22Rv1 (cell line): ENCODE results near the gene PPIH.

Experiments used
- CTCF ChIP-seq: fragments of 450-650 bp; IDR thresholded peaks from 2 replicates; pipeline ENCODE4 v1.5.1; 2017; ENCODE audit warnings: mild to moderate bottlenecking
- ZFX ChIP-seq: fragments of 450-650 bp; IDR thresholded peaks from 2 replicates; pipeline ENCODE4 v1.6.1; 2017; ENCODE audit warnings: antibody characterized with exemption, borderline replicate concordance

DNA sequence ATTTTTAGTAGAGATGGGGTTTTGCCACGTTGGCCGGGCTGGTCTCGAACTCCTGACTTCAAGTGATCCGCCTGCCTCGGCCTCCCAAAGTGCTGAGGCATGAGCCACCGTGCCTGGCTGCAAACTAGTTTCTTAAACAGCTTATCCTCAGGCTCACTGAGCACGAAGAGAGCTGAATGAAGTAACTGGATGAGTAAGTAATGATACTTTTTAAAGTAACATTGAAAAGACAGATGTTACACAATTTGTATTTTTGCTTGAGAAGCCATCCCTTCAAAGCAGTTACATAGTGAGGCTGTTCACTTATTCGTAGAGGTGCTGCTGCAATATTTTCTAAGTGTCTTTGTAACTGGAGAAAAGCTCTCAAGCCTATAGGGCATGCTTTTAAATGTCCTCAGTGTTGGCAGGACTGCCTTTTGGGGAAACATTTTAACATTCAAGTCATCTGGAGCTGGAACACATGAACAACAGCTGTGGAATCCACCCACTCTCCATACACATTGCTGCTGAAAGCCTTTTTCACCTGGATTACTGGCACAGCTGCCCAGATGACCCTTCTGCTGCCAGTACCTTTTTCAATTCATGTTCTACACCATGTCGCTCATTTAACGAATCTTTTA, 21.3 kb downstream of the PPIH start:
- no peak for TF ChIP-seq CTCF
- TF ChIP-seq ZFX = no peak
